ENCODE data around the gene GRPEL2. TPM values are rescaled to one million over a fixed set of nuclear protein-coding genes. Genes with fewer than 3 reads are reported as not detected.

Gene GRPEL2
- total RNA-seq, 1 experiment from 2014 or later = 86.6 TPM

DNA sequence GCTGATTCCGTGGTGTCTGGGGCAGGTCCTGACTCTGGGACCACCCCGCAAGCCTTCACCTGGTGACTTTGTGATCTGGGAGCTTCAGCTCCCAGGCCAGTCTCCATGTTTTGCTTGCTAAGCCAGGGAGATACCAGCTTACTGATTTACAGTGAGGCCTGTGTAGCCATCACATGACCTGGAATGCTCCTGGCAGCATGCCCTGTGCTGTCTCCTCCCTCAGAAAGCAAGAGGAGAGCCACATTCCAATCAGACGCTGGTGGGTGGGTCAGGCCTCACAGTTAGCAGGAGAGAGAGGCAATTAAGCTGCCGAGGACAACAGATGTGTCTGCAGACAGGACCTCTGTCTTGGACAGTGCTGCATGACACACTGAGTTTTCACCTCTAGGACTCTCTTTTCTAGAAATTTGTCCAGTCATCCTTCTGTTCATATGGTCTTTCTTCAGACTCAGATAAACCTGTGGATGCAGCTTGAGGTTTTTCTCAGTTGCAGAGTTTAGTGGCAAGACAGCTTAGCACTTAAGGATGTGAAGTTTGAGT, 24.4 kb upstream of the GRPEL2 start:
- no TSS peak for BruUV-seq (replicated peaks)
- POLR2A ChIA-PET = interaction anchor here (0.5 to 7.3 kb wide), 27 partner anchors 9 to 334 kb away, joined by 3 to 140 read pairs (median 5); partner anchors contain the start of genes ARHGEF37, CSNK1A1, GRPEL2 and PCYOX1L
- TF ChIP-seq, protein P1, sequence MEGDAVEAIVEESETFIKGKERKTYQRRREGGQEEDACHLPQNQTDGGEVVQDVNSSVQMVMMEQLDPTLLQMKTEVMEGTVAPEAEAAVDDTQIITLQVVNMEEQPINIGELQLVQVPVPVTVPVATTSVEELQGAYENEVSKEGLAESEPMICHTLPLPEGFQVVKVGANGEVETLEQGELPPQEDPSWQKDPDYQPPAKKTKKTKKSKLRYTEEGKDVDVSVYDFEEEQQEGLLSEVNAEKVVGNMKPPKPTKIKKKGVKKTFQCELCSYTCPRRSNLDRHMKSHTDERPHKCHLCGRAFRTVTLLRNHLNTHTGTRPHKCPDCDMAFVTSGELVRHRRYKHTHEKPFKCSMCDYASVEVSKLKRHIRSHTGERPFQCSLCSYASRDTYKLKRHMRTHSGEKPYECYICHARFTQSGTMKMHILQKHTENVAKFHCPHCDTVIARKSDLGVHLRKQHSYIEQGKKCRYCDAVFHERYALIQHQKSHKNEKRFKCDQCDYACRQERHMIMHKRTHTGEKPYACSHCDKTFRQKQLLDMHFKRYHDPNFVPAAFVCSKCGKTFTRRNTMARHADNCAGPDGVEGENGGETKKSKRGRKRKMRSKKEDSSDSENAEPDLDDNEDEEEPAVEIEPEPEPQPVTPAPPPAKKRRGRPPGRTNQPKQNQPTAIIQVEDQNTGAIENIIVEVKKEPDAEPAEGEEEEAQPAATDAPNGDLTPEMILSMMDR (IDR thresholded peaks at IDR 0.05; ENCODE audit: unreplicated experiment) = no peak
- DNase-seq (ENCODE audit: unreplicated experiment) = peak; percentile 92
- intact Hi-C loops (cut with micrococcal nuclease) = loop anchor here (5.0 kb wide), 1 partner anchor 36 kb away; the partner anchor contains the start of gene PCYOX1L
- Mint-ChIP-seq H3K4me1 (ENCODE audit: insufficient read depth, unreplicated experiment) (peaks cover 38% of the 10 kb centered on the region), H3K9me3 (ENCODE audit: unreplicated experiment) (no peaks in the 10 kb centered on the region), H3K27ac (ENCODE audit: low read depth, unreplicated experiment) (peak overlapping the region; percentile 96), H3K4me3 (ENCODE audit: unreplicated experiment) (peak overlapping the region; percentile 14), H3K27me3 (ENCODE audit: insufficient read depth, unreplicated experiment) (no peaks in the 10 kb centered on the region), H3K36me3 (ENCODE audit: insufficient read depth, unreplicated experiment) (peaks cover 6% of the 10 kb centered on the region)
- CTCF ChIA-PET = interaction anchor here (0.6 to 27.3 kb wide), 21 partner anchors 8 to 590 kb away, joined by 3 to 1231 read pairs (median 4); partner anchors contain the start of genes GRPEL2, IL17B and PCYOX1L

DNA sequence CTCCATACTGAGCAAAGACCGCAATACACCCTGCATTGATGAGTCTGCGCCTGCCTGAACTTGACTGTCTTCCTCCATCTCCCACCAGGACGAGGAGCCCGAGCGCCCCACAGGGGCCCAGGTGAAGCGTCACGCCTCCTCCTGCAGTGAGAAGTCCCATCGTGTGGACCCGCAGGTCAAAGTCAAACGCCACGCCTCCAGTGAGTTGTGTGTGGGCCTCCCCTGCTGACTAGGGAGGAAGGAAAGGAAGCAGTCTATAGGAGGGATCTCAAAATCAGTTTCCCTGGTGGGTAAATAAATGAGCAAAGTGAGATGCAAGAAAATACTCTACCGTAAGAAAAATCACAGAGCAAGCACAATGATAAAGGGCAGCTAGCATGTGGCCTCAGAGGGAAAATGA, 22.8 kb upstream of the GRPEL2 start:
- intact Hi-C loops (cut with micrococcal nuclease) = loop anchor here (5.0 kb wide), 1 partner anchor 35 kb away; the partner anchor contains the start of gene PCYOX1L
- H3K4me3 Mint-ChIP-seq (ENCODE audit: unreplicated experiment) = no peak overlapping the region
- ChIA-PET CTCF (interaction anchor here (0.7 to 27.3 kb wide), 6 partner anchors 7 to 228 kb away, joined by 3 to 1231 read pairs (median 8); partner anchors contain the start of genes GRPEL2, IL17B and PCYOX1L), POLR2A (interaction anchor here (1.1 to 7.3 kb wide), 5 partner anchors 22 to 240 kb away, joined by 5 to 213 read pairs (median 51); partner anchors contain the start of genes GRPEL2 and PCYOX1L)
- H3K9me3 Mint-ChIP-seq (ENCODE audit: unreplicated experiment) = no peaks in the 10 kb centered on the region
- BruUV-seq (replicated peaks) = no TSS peak
- H3K27ac Mint-ChIP-seq (ENCODE audit: low read depth, unreplicated experiment) = peak overlapping the region; percentile 96
- peaks cover 38% of the 10 kb centered on the region for H3K4me1 Mint-ChIP-seq (ENCODE audit: insufficient read depth, unreplicated experiment)
- DNase-seq (ENCODE audit: unreplicated experiment) = no peak
- H3K36me3 Mint-ChIP-seq (ENCODE audit: insufficient read depth, unreplicated experiment) = peaks cover 6% of the 10 kb centered on the region
- TF ChIP-seq, protein P1 (IDR thresholded peaks at IDR 0.05; ENCODE audit: unreplicated experiment) = no peak
- H3K27me3 Mint-ChIP-seq (ENCODE audit: insufficient read depth, unreplicated experiment) = no peaks in the 10 kb centered on the region

DNA sequence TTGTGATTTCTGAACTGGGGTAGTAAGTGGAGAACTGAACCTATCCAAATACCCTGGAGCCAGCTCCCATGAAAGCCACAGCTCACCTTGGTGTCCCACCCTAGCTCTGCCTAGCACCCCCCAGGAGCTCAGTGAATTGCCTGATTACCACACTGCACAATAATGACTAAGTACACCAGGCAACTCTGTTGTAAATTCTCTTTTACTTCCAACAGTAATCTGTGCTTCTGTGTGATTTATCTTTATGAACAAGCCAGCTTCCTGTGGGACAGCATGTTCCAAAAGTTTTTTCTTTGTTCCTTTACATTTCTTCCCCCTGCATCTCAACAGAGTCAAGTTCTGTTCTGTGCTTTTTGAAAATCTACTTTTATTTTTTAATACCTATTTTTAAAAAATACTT, 22.1 kb upstream of the GRPEL2 start:
- CTCF ChIA-PET = interaction anchor here (0.7 to 27.3 kb wide), 7 partner anchors 8 to 227 kb away, joined by 3 to 1231 read pairs (median 6); partner anchors contain the start of genes GRPEL2, IL17B and PCYOX1L
- peaks cover 6% of the 10 kb centered on the region for H3K36me3 Mint-ChIP-seq (ENCODE audit: insufficient read depth, unreplicated experiment)
- POLR2A ChIA-PET = interaction anchor here (0.5 to 7.3 kb wide), 18 partner anchors 9 to 497 kb away, joined by 3 to 213 read pairs (median 5); partner anchors contain the start of genes ADRB2, ARHGEF37, CSNK1A1 and GRPEL2
- no peaks in the 10 kb centered on the region for H3K9me3 Mint-ChIP-seq (ENCODE audit: unreplicated experiment)
- peak overlapping the region; percentile 96 for H3K27ac Mint-ChIP-seq (ENCODE audit: low read depth, unreplicated experiment)
- H3K4me1 Mint-ChIP-seq (ENCODE audit: insufficient read depth, unreplicated experiment) = peaks cover 38% of the 10 kb centered on the region
- DNase-seq (ENCODE audit: unreplicated experiment) = no peak
- no peaks in the 10 kb centered on the region for H3K27me3 Mint-ChIP-seq (ENCODE audit: insufficient read depth, unreplicated experiment)
- TF ChIP-seq, protein P1 (IDR thresholded peaks at IDR 0.05; ENCODE audit: unreplicated experiment) = no peak
- intact Hi-C loops (cut with micrococcal nuclease) = loop anchor here (5.0 kb wide), 1 partner anchor 34 kb away; the partner anchor contains the start of gene PCYOX1L
- BruUV-seq (replicated peaks) = no TSS peak
- H3K4me3 Mint-ChIP-seq (ENCODE audit: unreplicated experiment) = no peak overlapping the region

DNA sequence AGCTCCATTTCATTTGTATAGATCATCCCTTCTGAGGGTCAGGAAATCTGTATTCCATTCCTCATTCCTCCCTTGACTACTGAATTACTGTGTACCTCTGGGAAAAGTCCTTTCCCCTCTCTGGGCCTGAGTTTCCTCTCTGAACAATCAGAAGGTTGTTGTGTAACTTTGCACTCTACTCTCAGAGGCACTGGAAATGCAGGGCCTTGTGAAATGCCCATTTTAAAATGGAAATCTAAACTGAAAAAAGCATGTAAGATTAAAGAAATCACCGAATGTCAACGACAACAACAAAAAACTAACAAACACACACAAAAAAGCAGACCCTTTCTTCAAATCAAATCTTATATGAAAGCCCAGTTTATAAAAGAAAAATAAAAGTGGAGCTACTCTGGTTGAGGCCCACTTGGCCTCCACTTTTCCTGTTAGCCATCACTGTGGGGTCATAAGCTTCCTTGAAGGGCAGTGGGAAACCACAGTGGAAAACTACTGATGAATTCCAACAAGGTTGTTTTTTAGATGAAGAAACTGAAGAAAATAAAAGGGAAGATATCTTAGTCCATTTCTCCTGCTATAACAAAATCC, 21.6 kb upstream of the GRPEL2 start:
- Mint-ChIP-seq H3K27ac (ENCODE audit: low read depth, unreplicated experiment) (peak overlapping the region; percentile 96), H3K4me1 (ENCODE audit: insufficient read depth, unreplicated experiment) (peaks cover 38% of the 10 kb centered on the region), H3K4me3 (ENCODE audit: unreplicated experiment) (no peak overlapping the region), H3K9me3 (ENCODE audit: unreplicated experiment) (no peaks in the 10 kb centered on the region), H3K27me3 (ENCODE audit: insufficient read depth, unreplicated experiment) (no peaks in the 10 kb centered on the region), H3K36me3 (ENCODE audit: insufficient read depth, unreplicated experiment) (peaks cover 6% of the 10 kb centered on the region)
- no peak for DNase-seq (ENCODE audit: unreplicated experiment)
- POLR2A ChIA-PET = interaction anchor here (0.5 to 7.3 kb wide), 19 partner anchors 8 to 498 kb away, joined by 3 to 213 read pairs (median 5); partner anchors contain the start of genes ADRB2, ARHGEF37, CSNK1A1 and GRPEL2
- TF ChIP-seq, protein P1 (IDR thresholded peaks at IDR 0.05; ENCODE audit: unreplicated experiment) = no peak
- BruUV-seq (replicated peaks) = no TSS peak
- CTCF ChIA-PET = interaction anchor here (0.8 to 27.3 kb wide), 7 partner anchors 9 to 241 kb away, joined by 3 to 1231 read pairs (median 6); partner anchors contain the start of genes GRPEL2, IL17B and PCYOX1L
- intact Hi-C loops (cut with micrococcal nuclease) = loop anchor here (5.0 kb wide), 1 partner anchor 34 kb away; the partner anchor contains the start of gene PCYOX1L

Data from MCF 10A (cell line).